ENCODE data around the gene ADGRD1.

The ADGRD1 gene

GRCh38 chr12:130971925-130972585 is 18.3 kb downstream of the ADGRD1 start:
- WGBS, 2 donors (ENCODE audit: extremely low coverage in 2 of 2, insufficient read length in 2 of 2, insufficient replicate concordance in 1 of 2) = no CpG with 5 or more reads among the region's 15 CpGs
- H3K4ac ChIP-seq (ENCODE audit: low read length) = no peak overlapping the region

GRCh38 chr12:130972586-130972950 is 18.9 kb downstream of the ADGRD1 start:
- Histone ChIP-seq H2AFZ (ENCODE audit: low read length) (no peak overlapping the region), H3K36me3 (replicated peaks in 1 of 2; ENCODE audit: control insufficient read depth in 2 of 2, insufficient read depth in 2 of 2, low read length in 2 of 2) (no peaks in the 10 kb centered on the region), H4K8ac (ENCODE audit: low read depth, low read length) (no peak overlapping the region), H2BK15ac (ENCODE audit: low read length) (no peak overlapping the region), H3K27ac (replicated peaks; ENCODE audit: low read length) (no peak overlapping the region), H3K9me3 (replicated peaks in 1 of 2; ENCODE audit: control insufficient read depth in 2 of 2, insufficient read depth in 1 of 2, low read depth in 1 of 2, low read length in 2 of 2) (no peaks in the 10 kb centered on the region), H3K4me1 (ENCODE audit: control insufficient read depth in 2 of 2, insufficient read depth in 1 of 2, low read depth in 1 of 2, low read length in 2 of 2) (no peaks in the 10 kb centered on the region), H3K79me1 (ENCODE audit: low read depth, low read length) (no peaks in the 10 kb centered on the region), H2BK5ac (ENCODE audit: low read length) (no peak overlapping the region), H3K4me2 (ENCODE audit: insufficient read depth, low read length, poor library complexity, severe bottlenecking) (no peak overlapping the region), H2AK5ac (ENCODE audit: low read depth, low read length) (no peak overlapping the region), H3K14ac (ENCODE audit: low read length) (no peak overlapping the region), H2BK12ac (ENCODE audit: low read length) (no peak overlapping the region), H3K27me3 (ENCODE audit: control insufficient read depth in 3 of 3, insufficient read depth in 3 of 3, low read depth in 1 of 3, low read length in 3 of 3) (peaks cover 0 to 43% (median 0%) of the 10 kb centered on the region in 3 experiments), H3K18ac (ENCODE audit: low read length) (no peak overlapping the region), H3K23ac (ENCODE audit: low read depth, low read length, poor library complexity) (no peak overlapping the region), H4K91ac (ENCODE audit: low read depth, low read length, poor library complexity) (no peak overlapping the region), H3K9ac (ENCODE audit: low read depth, low read length, poor library complexity) (no peak overlapping the region), H2BK120ac (ENCODE audit: low read depth, low read length) (no peak overlapping the region), H3K4ac (ENCODE audit: low read length) (no peak overlapping the region), H3K4me3 (ENCODE audit: low read length in 2 of 2) (no peak overlapping the region)
- no peak for DNase-seq (ENCODE audit: low spot score)
- no CpG with 5 or more reads among the region's 9 CpGs for WGBS, 2 donors (ENCODE audit: extremely low coverage in 2 of 2, insufficient read length in 2 of 2, insufficient replicate concordance in 1 of 2)

More at GRCh38 chr12:130971925-130972585, 18.3 kb downstream of the ADGRD1 start:
- no peak overlapping the region for H2BK120ac ChIP-seq (ENCODE audit: low read depth, low read length)
- H3K18ac ChIP-seq (ENCODE audit: low read length) = peak overlapping the region; percentile 16
- H3K27me3 ChIP-seq (ENCODE audit: control insufficient read depth in 3 of 3, insufficient read depth in 3 of 3, low read depth in 1 of 3, low read length in 3 of 3) = peaks cover 0 to 40% (median 0%) of the 10 kb centered on the region in 3 experiments
- no peak overlapping the region for H2BK15ac ChIP-seq (ENCODE audit: low read length)
- H3K4me3 ChIP-seq (ENCODE audit: low read length in 2 of 2) = no peak overlapping the region
- H3K14ac ChIP-seq (ENCODE audit: low read length) = no peak overlapping the region
- H3K9ac ChIP-seq (ENCODE audit: low read depth, low read length, poor library complexity) = no peak overlapping the region
- H4K91ac ChIP-seq (ENCODE audit: low read depth, low read length, poor library complexity) = peak overlapping the region; percentile 34
- H2BK5ac ChIP-seq (ENCODE audit: low read length) = no peak overlapping the region
- no peaks in the 10 kb centered on the region for H3K36me3 ChIP-seq (replicated peaks in 1 of 2; ENCODE audit: control insufficient read depth in 2 of 2, insufficient read depth in 2 of 2, low read length in 2 of 2)
- no peak overlapping the region for H3K4me2 ChIP-seq (ENCODE audit: insufficient read depth, low read length, poor library complexity, severe bottlenecking)
- no peak overlapping the region for H2BK12ac ChIP-seq (ENCODE audit: low read length)
- H2AK5ac ChIP-seq (ENCODE audit: low read depth, low read length) = no peak overlapping the region
- no peak overlapping the region for H3K23ac ChIP-seq (ENCODE audit: low read depth, low read length, poor library complexity)
- no peak overlapping the region for H4K8ac ChIP-seq (ENCODE audit: low read depth, low read length)
- H3K4me1 ChIP-seq (ENCODE audit: control insufficient read depth in 2 of 2, insufficient read depth in 1 of 2, low read depth in 1 of 2, low read length in 2 of 2) = no peaks in the 10 kb centered on the region
- no peak for DNase-seq (ENCODE audit: low spot score)
- no peak overlapping the region for H2AFZ ChIP-seq (ENCODE audit: low read length)
- H3K79me1 ChIP-seq (ENCODE audit: low read depth, low read length) = no peaks in the 10 kb centered on the region
- no peaks in the 10 kb centered on the region for H3K9me3 ChIP-seq (replicated peaks in 1 of 2; ENCODE audit: control insufficient read depth in 2 of 2, insufficient read depth in 1 of 2, low read depth in 1 of 2, low read length in 2 of 2)
- H3K27ac ChIP-seq (replicated peaks; ENCODE audit: low read length) = no peak overlapping the region

GRCh38 chr12:130973109-130973508 is 19.4 kb downstream of the ADGRD1 start:
- Histone ChIP-seq H3K4ac (ENCODE audit: low read length) (no peak overlapping the region), H2BK5ac (ENCODE audit: low read length) (no peak overlapping the region), H2AK5ac (ENCODE audit: low read depth, low read length) (peak overlapping the region; percentile 34), H3K36me3 (replicated peaks in 1 of 2; ENCODE audit: control insufficient read depth in 2 of 2, insufficient read depth in 2 of 2, low read length in 2 of 2) (no peaks in the 10 kb centered on the region), H3K4me1 (ENCODE audit: control insufficient read depth in 2 of 2, insufficient read depth in 1 of 2, low read depth in 1 of 2, low read length in 2 of 2) (no peaks in the 10 kb centered on the region), H3K9ac (ENCODE audit: low read depth, low read length, poor library complexity) (no peak overlapping the region), H2BK12ac (ENCODE audit: low read length) (no peak overlapping the region), H3K9me3 (replicated peaks in 1 of 2; ENCODE audit: control insufficient read depth in 2 of 2, insufficient read depth in 1 of 2, low read depth in 1 of 2, low read length in 2 of 2) (no peaks in the 10 kb centered on the region), H4K91ac (ENCODE audit: low read depth, low read length, poor library complexity) (no peak overlapping the region), H3K14ac (ENCODE audit: low read length) (no peak overlapping the region), H3K4me2 (ENCODE audit: insufficient read depth, low read length, poor library complexity, severe bottlenecking) (no peak overlapping the region), H3K79me1 (ENCODE audit: low read depth, low read length) (no peaks in the 10 kb centered on the region), H3K18ac (ENCODE audit: low read length) (no peak overlapping the region), H3K23ac (ENCODE audit: low read depth, low read length, poor library complexity) (no peak overlapping the region), H2BK15ac (ENCODE audit: low read length) (no peak overlapping the region), H2BK120ac (ENCODE audit: low read depth, low read length) (no peak overlapping the region), H4K8ac (ENCODE audit: low read depth, low read length) (no peak overlapping the region), H3K27ac (replicated peaks; ENCODE audit: low read length) (no peak overlapping the region), H3K4me3 (ENCODE audit: low read length in 2 of 2) (no peak overlapping the region), H3K27me3 (ENCODE audit: control insufficient read depth in 3 of 3, insufficient read depth in 3 of 3, low read depth in 1 of 3, low read length in 3 of 3) (peaks cover 0 to 48% (median 0%) of the 10 kb centered on the region in 3 experiments), H2AFZ (ENCODE audit: low read length) (no peak overlapping the region)
- WGBS, 2 donors (ENCODE audit: extremely low coverage in 2 of 2, insufficient read length in 2 of 2, insufficient replicate concordance in 1 of 2) = no CpG with 5 or more reads among the region's 11 CpGs
- DNase-seq (ENCODE audit: low spot score) = no peak

GRCh38 chr12:130973906-130974305 is 20.2 kb downstream of the ADGRD1 start:
- H2BK120ac ChIP-seq (ENCODE audit: low read depth, low read length) = no peak overlapping the region

More at GRCh38 chr12:130973906-130974305, 20.2 kb downstream of the ADGRD1 start:
- Histone ChIP-seq H3K9me3 (replicated peaks in 1 of 2; ENCODE audit: control insufficient read depth in 2 of 2, insufficient read depth in 1 of 2, low read depth in 1 of 2, low read length in 2 of 2) (no peaks in the 10 kb centered on the region), H3K23ac (ENCODE audit: low read depth, low read length, poor library complexity) (peak overlapping the region; percentile 77), H2AFZ (ENCODE audit: low read length) (no peak overlapping the region), H4K8ac (ENCODE audit: low read depth, low read length) (no peak overlapping the region), H3K4me1 (ENCODE audit: control insufficient read depth in 2 of 2, insufficient read depth in 1 of 2, low read depth in 1 of 2, low read length in 2 of 2) (no peaks in the 10 kb centered on the region), H2BK12ac (ENCODE audit: low read length) (no peak overlapping the region), H3K4me2 (ENCODE audit: insufficient read depth, low read length, poor library complexity, severe bottlenecking) (no peak overlapping the region), H3K18ac (ENCODE audit: low read length) (peak overlapping the region; percentile 19), H3K79me1 (ENCODE audit: low read depth, low read length) (no peaks in the 10 kb centered on the region), H3K27me3 (ENCODE audit: control insufficient read depth in 3 of 3, insufficient read depth in 3 of 3, low read depth in 1 of 3, low read length in 3 of 3) (peaks cover 0 to 48% (median 0%) of the 10 kb centered on the region in 3 experiments), H3K4ac (ENCODE audit: low read length) (no peak overlapping the region), H4K91ac (ENCODE audit: low read depth, low read length, poor library complexity) (no peak overlapping the region), H2BK5ac (ENCODE audit: low read length) (no peak overlapping the region), H3K14ac (ENCODE audit: low read length) (no peak overlapping the region), H3K4me3 (ENCODE audit: low read length in 2 of 2) (no peak overlapping the region), H3K27ac (replicated peaks; ENCODE audit: low read length) (no peak overlapping the region), H2BK15ac (ENCODE audit: low read length) (no peak overlapping the region), H3K9ac (ENCODE audit: low read depth, low read length, poor library complexity) (no peak overlapping the region), H2AK5ac (ENCODE audit: low read depth, low read length) (peak overlapping the region; percentile 61), H3K36me3 (replicated peaks in 1 of 2; ENCODE audit: control insufficient read depth in 2 of 2, insufficient read depth in 2 of 2, low read length in 2 of 2) (no peaks in the 10 kb centered on the region)
- no CpG with 5 or more reads among the region's 10 CpGs for WGBS, 2 donors (ENCODE audit: extremely low coverage in 2 of 2, insufficient read length in 2 of 2, insufficient replicate concordance in 1 of 2)
- DNase-seq (ENCODE audit: low spot score) = no peak

All from neuronal stem cell (in vitro differentiated cells).